IMR-90 (cell line): ENCODE measurements around the gene TMUB1.

Experiments used
- BHLHE40 ChIP-seq: fragments of 150-350 bp; IDR thresholded peaks from 2 replicates; pipeline ENCODE4 v1.6.1; 2016; ENCODE audit warnings: mild to moderate bottlenecking, low read depth, low read length
- CEBPB ChIP-seq: IDR thresholded peaks from 2 replicates; pipeline ENCODE4 v1.6.1; 2012; ENCODE audit warnings: low read depth, low read length, improper control_type of control experiment
- CTCF ChIP-seq: conservative IDR thresholded peaks from 2 replicates; pipeline ENCODE4 v1.5.1; 2012; ENCODE audit warnings: mild to moderate bottlenecking, low read depth, low read length, improper control_type of control experiment
- MAZ ChIP-seq: IDR thresholded peaks from 2 replicates; pipeline ENCODE4 v1.6.1; 2012; ENCODE audit warnings: low read depth, mild to moderate bottlenecking, low read length, improper control_type of control experiment, moderate library complexity, borderline replicate concordance
- POLR2A ChIP-seq: IDR thresholded peaks from 2 replicates; pipeline ENCODE4 v1.6.1; 2012; ENCODE audit warnings: mild to moderate bottlenecking, low read depth, low read length
- RAD21 ChIP-seq: IDR thresholded peaks from 2 replicates; pipeline ENCODE4 v1.6.1; 2012; ENCODE audit warnings: low read length, improper control_type of control experiment
- RCOR1 ChIP-seq: IDR thresholded peaks from 2 replicates; pipeline ENCODE4 v1.6.1; 2012; ENCODE audit warnings: mild to moderate bottlenecking, low read length, improper control_type of control experiment; ENCODE audit not compliant: insufficient replicate concordance
- SMC3 ChIP-seq: fragments of 150-350 bp; IDR thresholded peaks from 2 replicates; pipeline ENCODE4 v1.6.1; 2016; ENCODE audit warnings: low read depth, mild to moderate bottlenecking, antibody characterized with exemption, low read length, moderate library complexity

- no peak for TF ChIP-seq CTCF
- no peak for TF ChIP-seq POLR2A
- no peak for TF ChIP-seq RAD21
- no peak for TF ChIP-seq BHLHE40
- TF ChIP-seq RCOR1: no peak
- no peak for TF ChIP-seq MAZ
- TF ChIP-seq SMC3: no peak
- no peak for TF ChIP-seq CEBPB
These were observed 46.0 kb upstream of the TMUB1 start for GRCh38 chr7:151129117-151129959.
